ENCODE results near the gene ZNF658.
"Not testable (repeated sequence)": the region's sequence is repeated elsewhere in the genome, so short reads cannot be mapped to it uniquely, and the experiment has no call there.

ZNF658 gene
- total RNA-seq = 0.72 to 7.4 reads per million in 2 donors

GRCh38 chr9:66900490-66901131 is at the start of gene ZNF658:
Gene ZNF658 (plus strand): TSS chr9:66900725. CDS start chr9:66903562, 2,837 bp downstream.
- peak; percentile 3 for DNase-seq

- DNase-seq = not testable (repeated sequence)
Observed at GRCh38 chr9:66861732-66862131, 38.8 kb upstream of the ZNF658 start.

- DNase-seq = not testable (repeated sequence)
Observed at GRCh38 chr9:66868660-66869059, 31.9 kb upstream of the ZNF658 start.

DNA sequence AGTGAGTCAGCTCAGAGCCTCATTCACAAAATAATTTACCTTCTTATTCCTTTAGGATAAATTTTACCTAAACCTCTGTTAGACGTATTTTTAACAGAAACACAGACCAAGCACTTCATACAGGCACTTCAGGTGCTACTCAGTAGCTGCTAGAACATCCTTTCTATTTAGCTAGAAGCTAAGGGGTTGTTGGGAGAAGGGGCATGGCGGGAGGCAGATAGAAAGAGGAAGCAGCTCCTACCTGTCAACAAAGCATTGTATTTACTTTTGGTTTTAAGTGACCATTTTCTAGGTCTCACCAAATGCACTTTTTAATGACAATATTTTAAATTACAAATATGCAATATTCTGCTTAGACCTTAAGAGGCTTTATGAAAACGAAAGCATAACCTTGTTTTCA is 19.9 kb upstream of the ZNF658 start:
- DNase-seq = not testable (repeated sequence)

DNA sequence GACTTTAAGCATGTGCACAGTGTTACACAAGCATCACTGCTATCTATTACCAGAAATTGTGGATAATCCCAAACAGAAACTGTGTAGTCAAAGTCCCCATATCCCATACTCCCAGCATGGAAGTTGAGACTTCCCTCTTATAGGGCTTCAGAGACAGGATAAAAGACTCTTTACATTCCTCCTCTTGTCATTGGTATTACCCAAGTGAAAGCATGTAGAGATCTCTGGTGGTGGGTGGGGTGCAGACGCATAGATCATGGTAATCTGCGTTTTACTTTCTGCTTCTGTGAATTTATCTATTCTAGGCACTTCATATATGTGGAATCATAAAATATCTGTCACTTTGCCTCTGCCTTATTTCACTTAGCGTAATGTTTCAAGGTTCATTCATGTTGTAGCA is 18.7 kb upstream of the ZNF658 start:
- DNase-seq = not testable (repeated sequence)

DNA sequence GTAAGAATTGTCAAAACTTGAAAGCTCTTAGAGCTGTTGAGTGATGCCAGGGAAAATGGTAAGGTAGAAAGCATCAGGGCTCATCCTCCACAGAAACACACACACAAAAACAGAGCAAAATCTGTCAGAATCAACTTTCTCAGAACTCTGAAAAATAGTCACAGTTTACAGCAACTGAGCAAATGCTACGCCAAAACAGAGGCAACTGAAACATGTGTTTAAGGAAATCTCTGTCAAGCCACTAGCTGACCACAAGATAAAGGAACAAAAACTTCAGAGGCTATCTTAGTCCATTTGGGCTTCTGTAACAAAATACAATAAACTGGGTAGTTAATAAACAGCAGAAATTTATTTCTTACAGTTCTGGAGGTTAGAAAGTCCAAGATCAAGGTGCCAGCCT is 10.2 kb upstream of the ZNF658 start:
- not testable (repeated sequence) for DNase-seq

GRCh38 chr9:66901141-66901540 is 616 bp downstream of the ZNF658 start:
- not testable (repeated sequence) for DNase-seq

- DNase-seq = not testable (repeated sequence)
Observed at GRCh38 chr9:66909560-66909959, 9.0 kb downstream of the ZNF658 start.

GRCh38 chr9:66920072-66920471 is 19.5 kb downstream of the ZNF658 start:
- not testable (repeated sequence) for DNase-seq

DNA sequence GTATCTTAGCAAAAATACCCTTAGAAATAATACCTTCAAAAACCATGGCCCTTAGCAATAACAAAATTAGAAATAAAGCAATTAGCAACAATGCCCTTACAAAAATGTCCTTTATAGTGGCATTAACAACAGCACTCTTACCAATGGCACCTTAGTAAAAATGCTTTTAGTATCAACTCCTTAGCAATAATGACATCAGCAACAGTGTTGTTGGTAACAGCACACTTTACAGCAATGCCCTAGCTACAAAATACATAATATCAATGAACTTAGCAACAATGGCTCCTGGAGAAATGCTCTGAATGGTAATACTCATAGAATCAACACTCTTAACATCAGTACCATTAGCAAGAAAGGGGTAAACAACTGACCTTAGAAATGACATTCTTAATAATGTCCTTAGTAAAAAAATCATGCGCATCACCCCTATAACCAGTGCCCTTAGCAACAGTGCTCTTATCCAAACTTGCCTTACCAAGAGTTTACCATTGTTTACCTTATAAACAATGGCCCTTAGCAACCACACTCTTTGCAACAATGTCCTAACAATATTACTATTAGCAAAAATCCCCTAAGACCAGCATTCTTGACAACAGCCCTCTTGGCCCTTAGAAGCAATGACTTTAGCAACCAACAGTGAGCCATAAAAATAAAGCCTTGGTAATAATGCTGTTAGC is 35.8 kb downstream of the ZNF658 start:
- DNase-seq = not testable (repeated sequence)

GRCh38 chr9:66937662-66938061 is 37.1 kb downstream of the ZNF658 start:
- DNase-seq = not testable (repeated sequence)

- DNase-seq = not testable (repeated sequence)
Observed at GRCh38 chr9:66938322-66938721, 37.8 kb downstream of the ZNF658 start.

- DNase-seq = not testable (repeated sequence)
Observed at GRCh38 chr9:66939878-66940830, 39.6 kb downstream of the ZNF658 start.

DNA sequence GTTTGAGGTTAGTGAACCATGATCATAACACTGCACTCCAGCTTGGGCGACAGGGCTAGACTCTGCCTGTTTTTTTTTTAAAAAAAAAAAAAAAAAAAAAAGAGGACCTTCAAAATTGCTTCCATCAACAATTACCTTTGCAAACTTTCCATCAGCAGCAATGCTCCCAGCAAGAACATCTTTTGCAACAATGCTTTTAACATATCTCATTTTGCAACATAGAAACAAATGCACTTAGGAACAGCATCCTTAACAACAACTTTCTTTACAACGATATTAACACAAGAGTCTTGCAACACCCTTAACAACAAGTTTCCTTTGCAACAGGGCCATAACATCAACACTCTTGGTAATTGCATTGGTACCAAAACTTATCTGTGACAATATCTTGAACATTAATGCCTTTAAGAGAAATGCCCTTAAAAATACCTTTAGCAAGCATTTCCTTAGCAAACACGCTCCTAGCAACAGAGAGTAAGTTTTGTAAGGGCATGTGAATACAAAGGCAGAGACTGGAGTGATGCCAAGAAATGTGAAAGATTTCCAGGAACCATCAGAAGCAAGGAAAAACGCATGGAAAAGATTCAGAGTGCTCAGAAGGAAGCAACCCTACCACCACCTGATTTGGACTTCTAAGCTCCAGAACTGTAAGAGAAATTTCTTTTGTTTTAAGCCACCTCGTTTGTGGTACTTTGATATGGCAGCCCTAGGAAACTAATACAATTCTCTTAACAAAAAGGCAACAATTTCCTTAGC is 42.1 kb downstream of the ZNF658 start:
- DNase-seq = not testable (repeated sequence)

- not testable (repeated sequence) for DNase-seq
Observed at GRCh38 chr9:66952576-66952975, 52.1 kb downstream of the ZNF658 start.

Data from T-helper 9 cell (primary cell).